Measurements from ENCODE around the gene ATE1. TPM values are rescaled to one million over a fixed set of nuclear protein-coding genes. Genes with fewer than 3 reads are reported as not detected.

Gene ATE1
- total RNA-seq (ENCODE audit: low replicate concordance): 18.3 and 18.4 TPM in 2 replicates

GRCh38 chr10:121927841-121928527 lies at the start of gene ATE1:
Gene ATE1 (minus strand): TSS chr10:121928031. CDS start chr10:121927949, 82 bp downstream.

DNA sequence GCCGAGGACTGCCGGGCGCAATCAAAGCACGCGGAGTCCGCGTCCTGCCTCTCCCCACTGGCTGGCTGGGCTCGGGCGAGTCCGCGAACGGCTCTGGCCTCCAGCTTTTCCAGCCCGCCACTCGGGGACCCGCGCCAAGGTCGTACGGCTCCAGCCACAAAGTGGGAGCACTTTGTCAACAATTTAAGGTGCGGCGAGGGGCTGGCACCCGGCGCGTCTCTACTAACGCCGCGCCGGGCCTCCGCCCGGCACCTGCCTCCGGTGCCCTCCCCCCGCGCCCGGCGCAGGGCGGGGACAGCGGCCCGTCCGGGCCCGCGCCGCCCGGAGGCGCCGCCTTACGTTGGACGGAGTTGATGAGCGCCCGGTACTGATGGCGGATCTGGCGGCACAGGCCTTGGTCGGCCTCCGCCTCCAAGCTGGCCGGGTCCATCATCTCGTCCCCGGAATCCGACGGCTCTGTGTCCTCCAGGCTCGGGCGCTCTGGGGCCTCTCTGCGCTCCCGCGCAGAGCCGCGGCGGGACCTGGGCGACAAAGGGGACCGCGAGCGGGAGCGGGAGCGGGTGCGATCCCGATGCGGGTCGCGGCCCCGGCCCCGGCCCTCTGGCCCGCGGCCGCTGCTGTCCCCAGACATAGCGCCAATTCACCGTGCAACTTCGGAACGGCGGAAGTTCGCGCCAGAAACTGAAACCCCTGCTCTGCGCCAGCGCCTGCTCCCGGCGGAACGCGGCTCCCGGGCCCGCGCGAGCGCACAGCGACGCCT lies 46.9 kb upstream of the ATE1 start, which contains the start of gene NSMCE4A:
TSS of gene NSMCE4A (minus strand) at position 683 of the 760 bp plus-strand sequence. CDS start at position 631, 52 bp downstream.

Other genes starting within 250 kb of the ATE1 start
- 4.6 and 16.7 TPM in 2 replicates for gene NSMCE4A, start 47.2 kb upstream of the ATE1 start, total RNA-seq (ENCODE audit: low replicate concordance)
- 1.8 and 6.2 TPM in 2 replicates for gene TACC2, start 61.1 kb upstream of the ATE1 start, total RNA-seq (ENCODE audit: low replicate concordance)

Data from smooth muscle cell of the coronary artery (primary cell).